ENCODE data around the gene CITED2. TPM values are rescaled to one million over a fixed set of nuclear protein-coding genes. Genes with fewer than 3 reads are reported as not detected.

Gene CITED2
- total RNA-seq, 1 experiment from 2014 or later, result 63.4 TPM

DNA sequence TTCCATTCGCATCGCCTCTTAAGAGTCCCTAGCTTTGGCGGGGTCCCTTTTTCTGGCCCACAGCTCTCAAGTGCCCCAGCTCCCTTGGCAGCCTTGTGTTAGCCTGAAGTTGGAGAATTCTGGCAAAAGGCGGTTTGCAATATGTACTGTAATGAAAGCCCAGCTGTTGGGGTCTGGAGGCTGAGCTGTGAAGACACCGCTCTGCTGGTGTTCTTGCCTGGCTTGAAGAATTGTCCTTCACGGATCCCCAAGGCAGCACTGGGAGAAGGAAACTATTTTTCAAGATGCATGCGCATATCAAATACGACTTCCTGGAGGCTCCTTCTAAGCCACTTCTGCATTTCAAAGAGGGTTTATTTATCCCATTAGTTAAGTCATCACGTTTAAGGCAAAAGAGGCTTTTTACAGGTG is 21.4 kb upstream of the CITED2 start (continued):
- TF ChIP-seq ZBTB21 (CRISPR knock-in tag; IDR thresholded peaks at IDR 0.05; ENCODE audit: borderline replicate concordance) (no peak), ZNF121 (CRISPR knock-in tag; IDR thresholded peaks at IDR 0.05) (no peak), EMX1 (CRISPR knock-in tag; IDR thresholded peaks at IDR 0.05) (no peak), FOXK1 (CRISPR knock-in tag; IDR thresholded peaks at IDR 0.05) (0 out of 2 replicates have a peak, but pooled peaks have one; percentile 31), KAT7 (CRISPR knock-in tag; IDR thresholded peaks at IDR 0.05; ENCODE audit: borderline replicate concordance) (no peak), CREB1 (CRISPR knock-in tag; IDR thresholded peaks at IDR 0.05) (no peak), FOXP1 (CRISPR knock-in tag; IDR thresholded peaks at IDR 0.05; ENCODE audit: borderline replicate concordance) (no peak), SP1 (CRISPR knock-in tag; conservative IDR thresholded peaks at IDR 0.05) (0 out of 2 replicates have a peak, but pooled peaks have one; percentile 36), TEAD1 (CRISPR knock-in tag; IDR thresholded peaks at IDR 0.05) (peak; percentile 56; the same call in 1 of the 2 replicates), OVOL2 (CRISPR knock-in tag; IDR thresholded peaks at IDR 0.05; ENCODE audit: borderline replicate concordance) (no peak), ZNF263 (CRISPR knock-in tag; IDR thresholded peaks at IDR 0.05; ENCODE audit: low read depth) (no peak), ZNF416 (CRISPR knock-in tag; IDR thresholded peaks at IDR 0.05) (no peak)
- TF ChIP-seq, protein P1, sequence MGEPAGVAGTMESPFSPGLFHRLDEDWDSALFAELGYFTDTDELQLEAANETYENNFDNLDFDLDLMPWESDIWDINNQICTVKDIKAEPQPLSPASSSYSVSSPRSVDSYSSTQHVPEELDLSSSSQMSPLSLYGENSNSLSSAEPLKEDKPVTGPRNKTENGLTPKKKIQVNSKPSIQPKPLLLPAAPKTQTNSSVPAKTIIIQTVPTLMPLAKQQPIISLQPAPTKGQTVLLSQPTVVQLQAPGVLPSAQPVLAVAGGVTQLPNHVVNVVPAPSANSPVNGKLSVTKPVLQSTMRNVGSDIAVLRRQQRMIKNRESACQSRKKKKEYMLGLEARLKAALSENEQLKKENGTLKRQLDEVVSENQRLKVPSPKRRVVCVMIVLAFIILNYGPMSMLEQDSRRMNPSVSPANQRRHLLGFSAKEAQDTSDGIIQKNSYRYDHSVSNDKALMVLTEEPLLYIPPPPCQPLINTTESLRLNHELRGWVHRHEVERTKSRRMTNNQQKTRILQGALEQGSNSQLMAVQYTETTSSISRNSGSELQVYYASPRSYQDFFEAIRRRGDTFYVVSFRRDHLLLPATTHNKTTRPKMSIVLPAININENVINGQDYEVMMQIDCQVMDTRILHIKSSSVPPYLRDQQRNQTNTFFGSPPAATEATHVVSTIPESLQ (CRISPR knock-in tag; IDR thresholded peaks at IDR 0.05), result no peak
- TF ChIP-seq, protein P2, sequence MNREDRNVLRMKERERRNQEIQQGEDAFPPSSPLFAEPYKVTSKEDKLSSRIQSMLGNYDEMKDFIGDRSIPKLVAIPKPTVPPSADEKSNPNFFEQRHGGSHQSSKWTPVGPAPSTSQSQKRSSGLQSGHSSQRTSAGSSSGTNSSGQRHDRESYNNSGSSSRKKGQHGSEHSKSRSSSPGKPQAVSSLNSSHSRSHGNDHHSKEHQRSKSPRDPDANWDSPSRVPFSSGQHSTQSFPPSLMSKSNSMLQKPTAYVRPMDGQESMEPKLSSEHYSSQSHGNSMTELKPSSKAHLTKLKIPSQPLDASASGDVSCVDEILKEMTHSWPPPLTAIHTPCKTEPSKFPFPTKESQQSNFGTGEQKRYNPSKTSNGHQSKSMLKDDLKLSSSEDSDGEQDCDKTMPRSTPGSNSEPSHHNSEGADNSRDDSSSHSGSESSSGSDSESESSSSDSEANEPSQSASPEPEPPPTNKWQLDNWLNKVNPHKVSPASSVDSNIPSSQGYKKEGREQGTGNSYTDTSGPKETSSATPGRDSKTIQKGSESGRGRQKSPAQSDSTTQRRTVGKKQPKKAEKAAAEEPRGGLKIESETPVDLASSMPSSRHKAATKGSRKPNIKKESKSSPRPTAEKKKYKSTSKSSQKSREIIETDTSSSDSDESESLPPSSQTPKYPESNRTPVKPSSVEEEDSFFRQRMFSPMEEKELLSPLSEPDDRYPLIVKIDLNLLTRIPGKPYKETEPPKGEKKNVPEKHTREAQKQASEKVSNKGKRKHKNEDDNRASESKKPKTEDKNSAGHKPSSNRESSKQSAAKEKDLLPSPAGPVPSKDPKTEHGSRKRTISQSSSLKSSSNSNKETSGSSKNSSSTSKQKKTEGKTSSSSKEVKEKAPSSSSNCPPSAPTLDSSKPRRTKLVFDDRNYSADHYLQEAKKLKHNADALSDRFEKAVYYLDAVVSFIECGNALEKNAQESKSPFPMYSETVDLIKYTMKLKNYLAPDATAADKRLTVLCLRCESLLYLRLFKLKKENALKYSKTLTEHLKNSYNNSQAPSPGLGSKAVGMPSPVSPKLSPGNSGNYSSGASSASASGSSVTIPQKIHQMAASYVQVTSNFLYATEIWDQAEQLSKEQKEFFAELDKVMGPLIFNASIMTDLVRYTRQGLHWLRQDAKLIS (CRISPR knock-in tag; IDR thresholded peaks at IDR 0.05; ENCODE audit: borderline replicate concordance), result no peak
- TF ChIP-seq, protein P3, sequence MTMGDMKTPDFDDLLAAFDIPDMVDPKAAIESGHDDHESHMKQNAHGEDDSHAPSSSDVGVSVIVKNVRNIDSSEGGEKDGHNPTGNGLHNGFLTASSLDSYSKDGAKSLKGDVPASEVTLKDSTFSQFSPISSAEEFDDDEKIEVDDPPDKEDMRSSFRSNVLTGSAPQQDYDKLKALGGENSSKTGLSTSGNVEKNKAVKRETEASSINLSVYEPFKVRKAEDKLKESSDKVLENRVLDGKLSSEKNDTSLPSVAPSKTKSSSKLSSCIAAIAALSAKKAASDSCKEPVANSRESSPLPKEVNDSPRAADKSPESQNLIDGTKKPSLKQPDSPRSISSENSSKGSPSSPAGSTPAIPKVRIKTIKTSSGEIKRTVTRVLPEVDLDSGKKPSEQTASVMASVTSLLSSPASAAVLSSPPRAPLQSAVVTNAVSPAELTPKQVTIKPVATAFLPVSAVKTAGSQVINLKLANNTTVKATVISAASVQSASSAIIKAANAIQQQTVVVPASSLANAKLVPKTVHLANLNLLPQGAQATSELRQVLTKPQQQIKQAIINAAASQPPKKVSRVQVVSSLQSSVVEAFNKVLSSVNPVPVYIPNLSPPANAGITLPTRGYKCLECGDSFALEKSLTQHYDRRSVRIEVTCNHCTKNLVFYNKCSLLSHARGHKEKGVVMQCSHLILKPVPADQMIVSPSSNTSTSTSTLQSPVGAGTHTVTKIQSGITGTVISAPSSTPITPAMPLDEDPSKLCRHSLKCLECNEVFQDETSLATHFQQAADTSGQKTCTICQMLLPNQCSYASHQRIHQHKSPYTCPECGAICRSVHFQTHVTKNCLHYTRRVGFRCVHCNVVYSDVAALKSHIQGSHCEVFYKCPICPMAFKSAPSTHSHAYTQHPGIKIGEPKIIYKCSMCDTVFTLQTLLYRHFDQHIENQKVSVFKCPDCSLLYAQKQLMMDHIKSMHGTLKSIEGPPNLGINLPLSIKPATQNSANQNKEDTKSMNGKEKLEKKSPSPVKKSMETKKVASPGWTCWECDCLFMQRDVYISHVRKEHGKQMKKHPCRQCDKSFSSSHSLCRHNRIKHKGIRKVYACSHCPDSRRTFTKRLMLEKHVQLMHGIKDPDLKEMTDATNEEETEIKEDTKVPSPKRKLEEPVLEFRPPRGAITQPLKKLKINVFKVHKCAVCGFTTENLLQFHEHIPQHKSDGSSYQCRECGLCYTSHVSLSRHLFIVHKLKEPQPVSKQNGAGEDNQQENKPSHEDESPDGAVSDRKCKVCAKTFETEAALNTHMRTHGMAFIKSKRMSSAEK (CRISPR knock-in tag; IDR thresholded peaks at IDR 0.05; ENCODE audit: borderline replicate concordance), result no peak
- TF ChIP-seq, protein P4, sequence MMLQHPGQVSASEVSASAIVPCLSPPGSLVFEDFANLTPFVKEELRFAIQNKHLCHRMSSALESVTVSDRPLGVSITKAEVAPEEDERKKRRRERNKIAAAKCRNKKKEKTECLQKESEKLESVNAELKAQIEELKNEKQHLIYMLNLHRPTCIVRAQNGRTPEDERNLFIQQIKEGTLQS (CRISPR knock-in tag; conservative IDR thresholded peaks at IDR 0.05), result no peak
- TF ChIP-seq, protein P5, sequence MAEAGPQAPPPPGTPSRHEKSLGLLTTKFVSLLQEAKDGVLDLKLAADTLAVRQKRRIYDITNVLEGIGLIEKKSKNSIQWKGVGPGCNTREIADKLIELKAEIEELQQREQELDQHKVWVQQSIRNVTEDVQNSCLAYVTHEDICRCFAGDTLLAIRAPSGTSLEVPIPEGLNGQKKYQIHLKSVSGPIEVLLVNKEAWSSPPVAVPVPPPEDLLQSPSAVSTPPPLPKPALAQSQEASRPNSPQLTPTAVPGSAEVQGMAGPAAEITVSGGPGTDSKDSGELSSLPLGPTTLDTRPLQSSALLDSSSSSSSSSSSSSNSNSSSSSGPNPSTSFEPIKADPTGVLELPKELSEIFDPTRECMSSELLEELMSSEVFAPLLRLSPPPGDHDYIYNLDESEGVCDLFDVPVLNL (CRISPR knock-in tag; IDR thresholded peaks at IDR 0.05; ENCODE audit: borderline replicate concordance, low read depth), result no peak
- TF ChIP-seq, protein P6, sequence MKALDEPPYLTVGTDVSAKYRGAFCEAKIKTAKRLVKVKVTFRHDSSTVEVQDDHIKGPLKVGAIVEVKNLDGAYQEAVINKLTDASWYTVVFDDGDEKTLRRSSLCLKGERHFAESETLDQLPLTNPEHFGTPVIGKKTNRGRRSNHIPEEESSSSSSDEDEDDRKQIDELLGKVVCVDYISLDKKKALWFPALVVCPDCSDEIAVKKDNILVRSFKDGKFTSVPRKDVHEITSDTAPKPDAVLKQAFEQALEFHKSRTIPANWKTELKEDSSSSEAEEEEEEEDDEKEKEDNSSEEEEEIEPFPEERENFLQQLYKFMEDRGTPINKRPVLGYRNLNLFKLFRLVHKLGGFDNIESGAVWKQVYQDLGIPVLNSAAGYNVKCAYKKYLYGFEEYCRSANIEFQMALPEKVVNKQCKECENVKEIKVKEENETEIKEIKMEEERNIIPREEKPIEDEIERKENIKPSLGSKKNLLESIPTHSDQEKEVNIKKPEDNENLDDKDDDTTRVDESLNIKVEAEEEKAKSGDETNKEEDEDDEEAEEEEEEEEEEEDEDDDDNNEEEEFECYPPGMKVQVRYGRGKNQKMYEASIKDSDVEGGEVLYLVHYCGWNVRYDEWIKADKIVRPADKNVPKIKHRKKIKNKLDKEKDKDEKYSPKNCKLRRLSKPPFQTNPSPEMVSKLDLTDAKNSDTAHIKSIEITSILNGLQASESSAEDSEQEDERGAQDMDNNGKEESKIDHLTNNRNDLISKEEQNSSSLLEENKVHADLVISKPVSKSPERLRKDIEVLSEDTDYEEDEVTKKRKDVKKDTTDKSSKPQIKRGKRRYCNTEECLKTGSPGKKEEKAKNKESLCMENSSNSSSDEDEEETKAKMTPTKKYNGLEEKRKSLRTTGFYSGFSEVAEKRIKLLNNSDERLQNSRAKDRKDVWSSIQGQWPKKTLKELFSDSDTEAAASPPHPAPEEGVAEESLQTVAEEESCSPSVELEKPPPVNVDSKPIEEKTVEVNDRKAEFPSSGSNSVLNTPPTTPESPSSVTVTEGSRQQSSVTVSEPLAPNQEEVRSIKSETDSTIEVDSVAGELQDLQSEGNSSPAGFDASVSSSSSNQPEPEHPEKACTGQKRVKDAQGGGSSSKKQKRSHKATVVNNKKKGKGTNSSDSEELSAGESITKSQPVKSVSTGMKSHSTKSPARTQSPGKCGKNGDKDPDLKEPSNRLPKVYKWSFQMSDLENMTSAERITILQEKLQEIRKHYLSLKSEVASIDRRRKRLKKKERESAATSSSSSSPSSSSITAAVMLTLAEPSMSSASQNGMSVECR (CRISPR knock-in tag; IDR thresholded peaks at IDR 0.05; ENCODE audit: borderline replicate concordance), result no peak
- TF ChIP-seq, protein P7, sequence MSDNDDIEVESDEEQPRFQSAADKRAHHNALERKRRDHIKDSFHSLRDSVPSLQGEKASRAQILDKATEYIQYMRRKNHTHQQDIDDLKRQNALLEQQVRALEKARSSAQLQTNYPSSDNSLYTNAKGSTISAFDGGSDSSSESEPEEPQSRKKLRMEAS (CRISPR knock-in tag; IDR thresholded peaks at IDR 0.05), result no peak
- TF ChIP-seq, protein P8, sequence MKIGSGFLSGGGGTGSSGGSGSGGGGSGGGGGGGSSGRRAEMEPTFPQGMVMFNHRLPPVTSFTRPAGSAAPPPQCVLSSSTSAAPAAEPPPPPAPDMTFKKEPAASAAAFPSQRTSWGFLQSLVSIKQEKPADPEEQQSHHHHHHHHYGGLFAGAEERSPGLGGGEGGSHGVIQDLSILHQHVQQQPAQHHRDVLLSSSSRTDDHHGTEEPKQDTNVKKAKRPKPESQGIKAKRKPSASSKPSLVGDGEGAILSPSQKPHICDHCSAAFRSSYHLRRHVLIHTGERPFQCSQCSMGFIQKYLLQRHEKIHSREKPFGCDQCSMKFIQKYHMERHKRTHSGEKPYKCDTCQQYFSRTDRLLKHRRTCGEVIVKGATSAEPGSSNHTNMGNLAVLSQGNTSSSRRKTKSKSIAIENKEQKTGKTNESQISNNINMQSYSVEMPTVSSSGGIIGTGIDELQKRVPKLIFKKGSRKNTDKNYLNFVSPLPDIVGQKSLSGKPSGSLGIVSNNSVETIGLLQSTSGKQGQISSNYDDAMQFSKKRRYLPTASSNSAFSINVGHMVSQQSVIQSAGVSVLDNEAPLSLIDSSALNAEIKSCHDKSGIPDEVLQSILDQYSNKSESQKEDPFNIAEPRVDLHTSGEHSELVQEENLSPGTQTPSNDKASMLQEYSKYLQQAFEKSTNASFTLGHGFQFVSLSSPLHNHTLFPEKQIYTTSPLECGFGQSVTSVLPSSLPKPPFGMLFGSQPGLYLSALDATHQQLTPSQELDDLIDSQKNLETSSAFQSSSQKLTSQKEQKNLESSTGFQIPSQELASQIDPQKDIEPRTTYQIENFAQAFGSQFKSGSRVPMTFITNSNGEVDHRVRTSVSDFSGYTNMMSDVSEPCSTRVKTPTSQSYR (CRISPR knock-in tag; IDR thresholded peaks at IDR 0.05), result no peak

Data from WTC11 (cell line).